NCI-H2107 treated with DMSO at 0.1 percent for 48 hours (cell line): ENCODE data around the gene MDM2.

Experiments used
- DNase-seq: peaks from one replicate; lab custom pipeline; 2025; ENCODE audit not compliant: unreplicated experiment; lab: John Stamatoyannopoulos, UW

MDM2 gene

GRCh38 chr12:68871396-68871795 is 63.4 kb downstream of the MDM2 start:
- DNase-seq, result no peak

GRCh38 chr12:68871921-68872320 is 63.9 kb downstream of the MDM2 start:
- DNase-seq, result peak; percentile 9

- no peak for DNase-seq
These were observed 65.3 kb downstream of the MDM2 start for GRCh38 chr12:68873316-68873715.

GRCh38 chr12:68876461-68876860 is 68.5 kb downstream of the MDM2 start:
- DNase-seq, result no peak

GRCh38 chr12:68877583-68877982 is 69.6 kb downstream of the MDM2 start:
- no peak for DNase-seq

GRCh38 chr12:68878283-68878682 is 70.3 kb downstream of the MDM2 start:
- DNase-seq, result no peak

- no peak for DNase-seq
These were observed 70.9 kb downstream of the MDM2 start for GRCh38 chr12:68878846-68879245.

- DNase-seq, result no peak
These were observed 72.8 kb downstream of the MDM2 start for GRCh38 chr12:68880660-68881325.

GRCh38 chr12:68882251-68882964 is 74.4 kb downstream of the MDM2 start:
- no peak for DNase-seq

- DNase-seq, result no peak
These were observed 75.2 kb downstream of the MDM2 start for GRCh38 chr12:68883151-68883550.

- no peak for DNase-seq
These were observed 76.3 kb downstream of the MDM2 start for GRCh38 chr12:68884251-68884650.

- DNase-seq, result no peak
These were observed 77.4 kb downstream of the MDM2 start for GRCh38 chr12:68885381-68885780.

- DNase-seq, result no peak
These were observed 78.9 kb downstream of the MDM2 start for GRCh38 chr12:68886636-68887572.

- no peak for DNase-seq
These were observed 79.7 kb downstream of the MDM2 start for GRCh38 chr12:68887641-68888040.

- no peak for DNase-seq
These were observed 80.3 kb downstream of the MDM2 start for GRCh38 chr12:68888243-68888642.

GRCh38 chr12:68890701-68891113 is 82.7 kb downstream of the MDM2 start:
- DNase-seq, result no peak

GRCh38 chr12:68891141-68891540 is 83.2 kb downstream of the MDM2 start:
- DNase-seq, result no peak

GRCh38 chr12:68893201-68893600 is 85.2 kb downstream of the MDM2 start:
- DNase-seq, result no peak

GRCh38 chr12:68893741-68894140 is 85.8 kb downstream of the MDM2 start:
- DNase-seq, result no peak

- no peak for DNase-seq
These were observed 86.4 kb downstream of the MDM2 start for GRCh38 chr12:68894276-68894855.

GRCh38 chr12:68896881-68897540 is 89.0 kb downstream of the MDM2 start:
- no peak for DNase-seq
